NK-92 treated with Interleukin-12 subunit alpha and Interleukin-12 subunit beta, amount 100 ng/mL, for 24 hours (cell line): Measurements from ENCODE around the gene IFI27L1.

Source experiments
- DNase-seq: peaks from one replicate; lab custom pipeline; 2025; lab: John Stamatoyannopoulos, UW

The IFI27L1 gene

GRCh38 chr14:94114589-94115057, 33.5 kb downstream of the IFI27L1 start:
- DNase-seq, result no peak

DNA sequence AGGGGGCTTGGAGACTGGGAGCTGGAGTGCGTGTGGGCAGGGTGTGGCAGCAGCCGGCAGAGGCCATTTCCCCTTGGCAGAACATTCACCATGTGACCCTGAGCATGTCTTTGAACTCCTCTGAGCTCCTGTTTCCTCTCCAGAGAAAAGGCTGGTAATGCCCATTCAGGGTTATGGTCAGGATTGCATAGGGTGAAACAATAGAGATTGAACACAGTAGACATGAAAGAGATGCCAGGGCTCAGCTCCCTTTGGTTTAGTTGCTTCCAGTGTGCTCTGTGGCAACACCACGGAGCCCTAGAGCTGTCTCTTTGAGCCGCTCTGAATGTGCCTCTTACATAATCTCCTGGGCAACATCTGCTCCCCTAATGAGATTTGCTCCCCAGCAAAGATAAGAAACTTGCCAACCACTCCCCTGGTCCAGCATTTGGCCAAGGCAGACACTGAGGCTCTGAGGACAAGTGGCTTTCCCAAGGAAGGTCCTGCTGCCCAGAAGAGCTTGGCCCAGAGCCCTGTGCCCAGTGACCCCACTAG, 34.0 kb downstream of the IFI27L1 start:
- DNase-seq, result no peak

GRCh38 chr14:94115631-94116030, 34.5 kb downstream of the IFI27L1 start:
- no peak for DNase-seq

- no peak for DNase-seq
Measured at GRCh38 chr14:94116701-94117100, 35.6 kb downstream of the IFI27L1 start.

GRCh38 chr14:94117856-94118255, 36.7 kb downstream of the IFI27L1 start:
- DNase-seq, result no peak

DNA sequence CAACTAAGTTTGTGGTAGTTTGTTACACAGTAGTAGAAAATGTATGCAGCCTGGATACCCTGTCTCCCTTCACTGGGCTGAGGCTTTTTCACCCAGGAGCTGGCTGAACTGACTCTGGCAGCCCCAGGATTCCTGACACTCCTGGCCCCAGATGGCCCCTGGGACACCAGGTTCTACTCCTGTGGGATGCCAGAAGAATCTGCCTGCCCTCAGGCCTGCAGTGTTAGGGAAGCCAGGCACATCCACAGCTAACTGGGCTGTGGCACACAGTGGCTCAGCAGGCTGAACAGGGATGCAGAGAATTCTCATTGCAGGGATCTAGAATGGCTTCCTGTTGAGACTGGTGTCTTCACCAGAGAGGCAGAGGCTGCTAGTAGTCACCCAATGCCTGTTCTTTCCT, 38.0 kb downstream of the IFI27L1 start:
- DNase-seq, result no peak

GRCh38 chr14:94120667-94121340, 39.7 kb downstream of the IFI27L1 start:
- no peak for DNase-seq

GRCh38 chr14:94121485-94121884, 40.4 kb downstream of the IFI27L1 start:
- no peak for DNase-seq

- DNase-seq, result no peak
Measured at GRCh38 chr14:94122438-94122837, 41.3 kb downstream of the IFI27L1 start.

- no peak for DNase-seq
Measured at GRCh38 chr14:94123296-94123695, 42.2 kb downstream of the IFI27L1 start.

DNA sequence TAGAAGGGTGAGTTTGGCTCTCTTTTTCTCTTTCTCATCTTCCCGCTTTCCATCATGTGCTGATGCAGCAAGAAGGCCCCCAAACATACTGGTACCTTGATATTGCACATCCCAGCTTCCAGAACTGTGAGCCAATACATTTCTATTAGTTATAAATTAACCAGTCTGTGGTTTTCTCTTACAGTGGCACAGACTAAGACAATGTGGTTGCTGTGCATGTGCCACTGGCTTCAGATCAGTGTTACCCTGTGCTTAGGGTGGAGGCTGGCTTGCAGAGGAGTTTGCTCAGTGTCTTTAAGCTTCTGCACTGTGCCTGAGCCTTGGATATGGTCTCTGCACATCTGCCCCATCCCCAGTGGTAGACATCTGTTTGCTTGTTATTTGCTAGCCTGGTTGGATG, 42.8 kb downstream of the IFI27L1 start:
- no peak for DNase-seq

DNA sequence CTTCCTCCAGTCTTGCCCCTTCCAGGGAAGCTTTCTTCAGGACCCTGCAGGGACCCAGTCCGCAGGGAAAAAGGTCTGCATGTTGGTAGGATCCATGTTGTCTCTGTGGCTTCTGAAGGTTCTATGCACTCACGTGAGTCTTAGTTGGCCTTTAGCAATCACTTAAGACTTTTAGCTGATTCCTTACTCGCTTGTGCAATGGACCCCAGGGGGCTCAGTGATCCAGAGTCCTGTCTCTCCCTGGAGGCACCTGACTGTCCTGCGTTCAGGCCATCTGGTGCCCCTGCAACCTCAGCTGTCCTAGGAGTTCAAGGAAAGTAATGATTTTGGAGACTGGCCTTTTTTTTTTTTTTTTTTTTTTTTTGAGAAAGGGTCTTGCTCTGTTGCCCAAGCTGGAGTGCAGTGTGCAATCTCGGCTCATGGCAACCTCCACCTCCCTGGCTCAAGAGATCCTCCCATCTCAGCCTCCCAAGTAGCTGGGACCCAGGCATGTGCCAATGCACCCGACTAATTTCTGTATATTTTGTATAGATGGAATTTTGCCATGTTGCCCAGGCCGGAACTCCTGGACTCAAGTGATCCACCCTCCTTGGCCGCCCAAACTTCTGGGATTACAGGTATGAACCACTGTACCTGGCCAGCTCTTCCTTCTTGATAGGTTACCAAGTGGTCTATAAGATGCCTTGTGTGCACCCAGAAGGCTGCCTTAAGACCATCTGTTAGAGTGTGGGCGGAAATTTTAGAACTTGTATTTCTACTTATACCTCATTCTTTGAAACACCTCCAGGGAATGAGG, 43.7 kb downstream of the IFI27L1 start:
- no peak for DNase-seq

DNA sequence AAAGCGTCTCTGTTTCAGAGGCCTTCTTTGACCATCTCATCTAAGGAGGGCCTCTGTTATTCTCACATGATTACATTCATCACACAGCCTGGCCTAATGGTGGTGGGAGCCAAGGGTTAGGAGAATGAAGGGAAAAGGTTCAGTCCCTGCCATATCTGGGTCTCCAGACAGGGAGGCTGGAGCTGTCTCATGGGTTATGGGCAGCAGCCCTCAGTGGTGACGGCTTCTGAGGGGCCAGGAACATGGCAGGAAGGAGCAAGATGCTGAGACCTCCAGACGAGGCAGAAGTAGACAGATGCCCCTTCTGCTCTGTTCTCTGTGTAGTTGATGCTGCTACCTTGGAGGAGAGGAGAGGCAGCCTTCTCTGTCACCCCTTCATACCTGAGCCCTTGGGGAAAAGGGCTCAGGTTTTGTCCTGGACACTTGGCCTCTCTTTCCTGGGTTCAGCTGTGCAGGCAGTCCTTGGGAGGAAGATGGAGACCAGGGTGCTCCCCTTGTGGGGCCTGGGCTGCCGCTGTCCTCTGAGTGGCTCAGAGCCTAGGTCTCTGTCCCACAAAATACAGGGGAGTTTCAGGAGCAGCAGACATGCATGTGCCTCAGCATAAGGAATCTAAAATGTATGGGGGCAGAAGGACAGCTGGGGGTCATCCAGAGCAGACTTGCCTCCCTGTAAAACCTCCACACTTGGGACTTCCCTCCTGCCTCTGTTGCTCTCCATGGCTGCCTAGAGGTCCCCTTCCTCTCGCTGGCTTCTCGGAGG, 44.7 kb downstream of the IFI27L1 start:
- no peak for DNase-seq

- no peak for DNase-seq
Measured at GRCh38 chr14:94126419-94126677, 45.2 kb downstream of the IFI27L1 start.

DNA sequence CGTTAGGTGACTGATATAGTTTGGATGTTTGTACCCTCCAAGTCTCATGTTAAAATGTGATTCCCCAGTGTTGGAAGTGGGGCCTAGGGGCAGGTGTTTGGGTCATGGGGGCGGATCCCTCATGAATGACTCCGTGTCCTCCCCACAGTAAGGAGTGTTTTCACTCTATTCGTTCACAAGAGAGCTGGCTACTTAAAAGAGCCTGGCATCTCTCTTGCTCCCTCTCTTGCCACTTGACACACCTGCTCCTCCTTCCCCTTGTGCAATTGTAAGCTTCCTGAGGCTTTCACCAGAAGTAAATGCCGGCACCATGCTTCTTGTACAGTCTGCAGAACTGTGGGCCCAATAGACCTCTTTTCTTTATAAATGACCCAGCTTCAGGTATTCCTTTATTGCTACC, 45.7 kb downstream of the IFI27L1 start:
- no peak for DNase-seq

DNA sequence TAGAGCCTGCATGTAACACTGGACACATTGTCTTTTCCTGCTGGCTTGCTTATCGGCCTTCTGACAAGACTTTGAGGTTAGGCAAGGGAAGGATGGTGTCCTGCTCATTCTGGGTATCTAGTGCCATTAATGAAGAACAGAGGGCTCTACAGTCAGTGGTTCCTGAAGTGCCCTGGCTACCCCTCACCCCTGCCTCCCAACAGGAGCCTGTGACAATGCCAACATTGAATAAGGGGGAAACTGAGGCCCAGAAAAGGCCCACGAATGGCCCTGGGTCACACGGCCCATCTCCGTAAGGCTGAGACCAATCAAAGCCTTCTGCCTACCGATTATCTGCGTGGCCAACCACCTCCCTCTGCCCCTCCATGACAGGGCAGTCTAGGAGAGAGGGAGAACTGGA, 46.2 kb downstream of the IFI27L1 start:
- no peak for DNase-seq

GRCh38 chr14:94128216-94128839, 47.2 kb downstream of the IFI27L1 start:
- DNase-seq, result no peak

DNA sequence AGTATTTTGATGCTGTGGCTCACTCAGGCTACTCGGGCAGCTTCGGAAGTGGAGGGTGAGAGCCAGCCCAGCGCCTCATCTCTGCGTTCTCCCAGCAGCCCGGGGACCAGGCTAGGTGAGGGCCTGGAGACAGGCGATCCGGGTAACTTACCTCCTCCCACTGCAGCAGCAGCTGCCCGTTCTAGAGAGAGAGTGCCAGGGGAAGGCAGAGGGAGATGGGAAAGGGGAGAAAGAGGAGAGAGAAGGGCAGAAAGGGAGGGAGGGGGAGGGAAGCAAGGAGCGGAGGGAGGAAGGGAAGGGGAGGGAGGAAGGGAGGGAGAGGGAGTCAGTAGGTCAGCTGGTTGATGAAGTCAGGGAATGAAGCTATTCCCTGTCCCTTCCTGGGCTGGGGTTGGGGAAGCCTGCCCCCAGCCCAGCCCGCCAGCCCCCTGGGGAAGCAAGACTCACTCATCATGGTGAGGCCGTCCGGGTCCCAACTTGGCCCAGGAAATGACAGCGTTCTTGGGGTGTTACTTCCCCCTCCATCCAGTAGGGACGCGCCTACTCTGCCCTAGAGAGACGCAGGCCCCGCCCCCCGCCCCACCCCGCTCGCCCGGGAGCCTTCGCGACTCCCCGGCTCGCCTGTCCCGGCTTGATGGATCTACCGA, 48.1 kb downstream of the IFI27L1 start, which contains the start of gene IFI27L2:
TSS of gene IFI27L2 (minus strand) at position 494 of the 647 bp plus-strand sequence. CDS start at position 454, 40 bp downstream.
- DNase-seq, result peak; percentile 71

- peak; percentile 15 for DNase-seq
Measured at GRCh38 chr14:94129758-94130414, 48.8 kb downstream of the IFI27L1 start.

DNA sequence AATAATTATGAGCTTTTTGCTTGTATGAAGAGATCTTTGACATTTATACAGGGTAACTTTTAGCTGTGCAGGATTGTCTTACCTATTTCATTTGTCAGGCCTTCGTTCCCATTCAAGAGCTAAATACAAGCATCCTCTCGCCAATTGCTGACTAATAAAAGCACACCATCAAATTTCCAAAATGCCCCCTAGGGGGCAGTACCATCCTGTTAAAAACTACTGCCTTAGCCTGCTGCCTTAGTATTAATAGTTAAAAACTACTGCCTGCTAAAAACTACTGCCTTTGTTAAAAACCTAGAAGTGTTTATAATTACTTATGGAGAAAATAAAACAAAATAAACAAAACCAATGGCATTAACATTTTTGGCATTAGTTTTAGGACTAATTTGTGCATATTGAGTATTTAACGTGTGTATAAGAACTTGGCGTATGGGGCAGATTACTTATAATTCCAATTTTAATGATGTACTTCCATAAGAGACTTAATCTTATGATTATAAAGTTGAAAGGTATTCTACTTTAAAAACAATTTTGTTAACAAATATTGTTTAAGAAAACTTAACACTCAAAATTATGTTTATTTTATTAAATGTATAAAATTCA, 51.3 kb downstream of the IFI27L1 start:
- DNase-seq, result peak; percentile 10

- DNase-seq, result no peak
Measured at GRCh38 chr14:94135476-94135875, 54.4 kb downstream of the IFI27L1 start.
